Measurements from ENCODE around the gene ATG5.
"Not testable (repeated sequence)": the region's sequence is repeated elsewhere in the genome, so short reads cannot be mapped to it uniquely, and the experiment has no call there.

The ATG5 gene

GRCh38 chr6:106152952-106153351, 172.6 kb downstream of the ATG5 start:
- no peak for DNase-seq (ENCODE audit: low read depth)

GRCh38 chr6:106152476-106152875, 173.1 kb downstream of the ATG5 start:
- DNase-seq (ENCODE audit: low read depth), result not testable (repeated sequence)

- DNase-seq (ENCODE audit: low read depth), result no peak
Measured at GRCh38 chr6:106149472-106150069, 176.0 kb downstream of the ATG5 start.

GRCh38 chr6:106147476-106147875, 178.1 kb downstream of the ATG5 start:
- DNase-seq (ENCODE audit: low read depth), result no peak

GRCh38 chr6:106146852-106147351, 178.7 kb downstream of the ATG5 start:
- DNase-seq (ENCODE audit: low read depth), result no peak

GRCh38 chr6:106145741-106146227, 179.8 kb downstream of the ATG5 start:
- DNase-seq (ENCODE audit: low read depth), result no peak

GRCh38 chr6:106145144-106145543, 180.4 kb downstream of the ATG5 start:
- no peak for DNase-seq (ENCODE audit: low read depth)

- no peak for DNase-seq (ENCODE audit: low read depth)
Measured at GRCh38 chr6:106143665-106144064, 181.9 kb downstream of the ATG5 start.

GRCh38 chr6:106142876-106143431, 182.6 kb downstream of the ATG5 start:
- DNase-seq (ENCODE audit: low read depth), result no peak

GRCh38 chr6:106141441-106142237, 183.9 kb downstream of the ATG5 start:
- DNase-seq (ENCODE audit: low read depth), result no peak

- no peak for DNase-seq (ENCODE audit: low read depth)
Measured at GRCh38 chr6:106138151-106138550, 187.4 kb downstream of the ATG5 start.

- DNase-seq (ENCODE audit: low read depth), result no peak
Measured at GRCh38 chr6:106136845-106137244, 188.7 kb downstream of the ATG5 start.

GRCh38 chr6:106135911-106136571, 189.5 kb downstream of the ATG5 start:
- no peak for DNase-seq (ENCODE audit: low read depth)

GRCh38 chr6:106134906-106135634, 190.5 kb downstream of the ATG5 start:
- DNase-seq (ENCODE audit: low read depth), result no peak
